ENCODE data around the gene SPIN4. TPM values are rescaled to one million over a fixed set of nuclear protein-coding genes. Genes with fewer than 3 reads are reported as not detected.

The SPIN4 gene
- total RNA-seq, 4 donors from 2014 or later: 4.3 to 6.4 (median 5.2) TPM

GRCh38 chrX:63363788-63364187 is 12.7 kb upstream of the SPIN4 start:
- H3K9me3 ChIP-seq: no peaks in the 10 kb centered on the region
- DNase-seq: no peak
- no peaks in the 10 kb centered on the region for H3K4me1 ChIP-seq
- WGBS, 2 donors: 94 to 100% methylated on average over 4 of the region's 4 CpGs
- intact Hi-C loops (cut with DNase I): no loop called here
- no peaks in the 10 kb centered on the region for H3K36me3 ChIP-seq
- H3K27me3 ChIP-seq: no peaks in the 10 kb centered on the region
- TF ChIP-seq CTCF (IDR thresholded peaks at IDR 0.05) (no peak), POLR2A (IDR thresholded peaks at IDR 0.05) (no peak)
- no peak overlapping the region for H3K27ac ChIP-seq
- H3K4me3 ChIP-seq (replicated peaks in 1 of 3): no peak overlapping the region

DNA sequence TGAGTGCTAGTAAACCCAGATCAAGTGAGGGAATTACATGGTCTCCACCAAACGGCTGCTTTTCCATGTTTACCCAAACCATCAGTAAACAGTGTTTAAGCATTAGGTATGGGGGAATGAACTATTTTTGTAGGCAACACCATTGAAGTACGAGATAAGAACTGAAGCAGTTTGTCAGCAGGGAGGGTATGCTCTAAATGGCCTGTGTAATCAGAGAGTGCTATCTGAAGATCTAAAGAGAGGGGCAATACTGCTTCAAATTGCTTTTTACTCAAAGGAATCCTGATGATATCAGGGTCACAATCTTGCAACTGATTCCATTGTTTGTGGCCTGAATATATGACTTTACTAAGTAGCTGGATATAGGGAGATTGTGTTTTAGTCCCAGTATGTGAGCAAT is 10.4 kb upstream of the SPIN4 start:
- Histone ChIP-seq H3K36me3 (no peaks in the 10 kb centered on the region), H3K4me3 (replicated peaks in 1 of 3) (no peak overlapping the region), H3K9me3 (no peaks in the 10 kb centered on the region), H3K27ac (no peak overlapping the region), H3K4me1 (no peaks in the 10 kb centered on the region), H3K27me3 (no peaks in the 10 kb centered on the region)
- DNase-seq: no peak
- intact Hi-C loops (cut with DNase I): no loop called here
- TF ChIP-seq CTCF (IDR thresholded peaks at IDR 0.05): no peak
- no peak for TF ChIP-seq POLR2A (IDR thresholded peaks at IDR 0.05)
- 55 to 64% methylated on average over 2 of the region's 2 CpGs for WGBS, 2 donors

- H3K9me3 ChIP-seq: no peaks in the 10 kb centered on the region
- no peaks in the 10 kb centered on the region for H3K27me3 ChIP-seq
- intact Hi-C loops (cut with DNase I): no loop called here
- H3K4me1 ChIP-seq: peaks cover 0 to under 1% of the 10 kb centered on the region in 2 donors
- TF ChIP-seq CTCF (IDR thresholded peaks at IDR 0.05) (no peak), POLR2A (IDR thresholded peaks at IDR 0.05) (no peak)
- H3K36me3 ChIP-seq: no peaks in the 10 kb centered on the region
- H3K27ac ChIP-seq: no peak overlapping the region
- no peak for DNase-seq
- no peak overlapping the region for H3K4me3 ChIP-seq (replicated peaks in 1 of 3)
Measured at GRCh38 chrX:63354484-63354883, 3.4 kb upstream of the SPIN4 start.

GRCh38 chrX:63350465-63350877 is 661 bp downstream of the SPIN4 start:
- peak overlapping the region in 2 of 3 donors; percentile 42 to 66 for H3K4me3 ChIP-seq (replicated peaks in 1 of 3)
- DNase-seq: peak; percentile 27 to 33
- H3K36me3 ChIP-seq: no peaks in the 10 kb centered on the region
- H3K9me3 ChIP-seq: no peaks in the 10 kb centered on the region
- H3K4me1 ChIP-seq: peaks cover 0 to 4% of the 10 kb centered on the region in 2 donors
- no peaks in the 10 kb centered on the region for H3K27me3 ChIP-seq
- 0% methylated on average over 11 to 18 of the region's 20 CpGs for WGBS, 2 donors
- intact Hi-C loops (cut with DNase I): no loop called here
- TF ChIP-seq CTCF (IDR thresholded peaks at IDR 0.05) (no peak), POLR2A (IDR thresholded peaks at IDR 0.05) (no peak)
- H3K27ac ChIP-seq: peak overlapping the region in 1 of 3 donors; percentile 64

DNA sequence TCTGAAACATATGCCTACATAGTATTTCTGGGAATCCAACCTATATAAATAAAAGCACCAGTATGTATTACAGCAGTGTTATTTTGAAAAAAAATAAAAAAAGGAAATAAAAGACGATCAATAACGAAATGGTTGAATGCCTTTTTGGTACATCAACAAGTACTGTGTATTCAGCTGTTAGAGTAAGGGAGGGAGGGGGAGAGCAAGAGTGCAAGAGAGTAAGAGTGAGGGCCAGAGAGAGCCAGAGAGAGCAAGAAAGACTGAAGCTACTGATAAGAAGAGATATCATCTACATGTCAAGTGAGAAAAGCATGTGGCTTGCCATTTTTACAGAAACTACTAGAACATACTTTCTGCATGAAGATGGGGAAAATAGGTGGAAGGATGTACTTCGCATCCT is 1.8 kb downstream of the SPIN4 start:
- H3K9me3 ChIP-seq: no peaks in the 10 kb centered on the region
- 46 to 52% methylated on average over 3 of the region's 3 CpGs for WGBS, 2 donors
- TF ChIP-seq POLR2A (IDR thresholded peaks at IDR 0.05): no peak
- TF ChIP-seq CTCF (IDR thresholded peaks at IDR 0.05): no peak
- no peak overlapping the region for H3K4me3 ChIP-seq (replicated peaks in 1 of 3)
- peaks cover 0 to 4% of the 10 kb centered on the region in 2 donors for H3K4me1 ChIP-seq
- H3K27ac ChIP-seq: no peak overlapping the region
- DNase-seq: no peak
- H3K27me3 ChIP-seq: no peaks in the 10 kb centered on the region
- intact Hi-C loops (cut with DNase I): no loop called here
- H3K36me3 ChIP-seq: no peaks in the 10 kb centered on the region

Data from thyroid gland (tissue), 4 donors.